ENCODE measurements around the gene GPRC5B. TPM values are rescaled to one million over a fixed set of nuclear protein-coding genes. Genes with fewer than 3 reads are reported as not detected.

GPRC5B gene
- total RNA-seq, 1 donor, result 2.5 TPM

DNA sequence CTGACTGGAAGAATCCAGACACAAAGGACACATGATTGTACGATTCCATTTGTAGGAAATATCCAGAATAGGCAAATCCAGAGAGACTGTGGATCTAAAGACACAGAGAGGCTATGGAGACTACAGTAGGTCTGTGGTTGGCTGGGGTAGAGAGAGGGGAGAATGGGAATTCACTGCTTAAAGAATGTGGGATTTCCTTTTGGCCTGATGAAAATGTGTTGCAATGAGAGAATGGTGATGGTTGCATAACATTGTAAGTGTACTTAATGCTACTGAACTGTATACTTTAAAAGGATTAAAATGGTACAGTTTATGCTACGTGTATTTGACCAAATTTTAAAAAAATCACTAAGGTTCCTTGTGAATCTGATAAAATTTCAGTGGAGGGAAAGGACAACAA lies 62.1 kb downstream of the GPRC5B start:
- Histone ChIP-seq H3K9me3 (ENCODE audit: low read depth, low read length) (no peaks in the 10 kb centered on the region), H3K27me3 (ENCODE audit: insufficient read depth, low read length) (no peaks in the 10 kb centered on the region), H3K4me1 (ENCODE audit: insufficient read depth, low read length) (no peaks in the 10 kb centered on the region), H3K79me2 (ENCODE audit: insufficient read depth, low read length) (no peaks in the 10 kb centered on the region), H3K27ac (ENCODE audit: low read depth, low read length) (no peak overlapping the region), H3K4me2 (ENCODE audit: insufficient read depth, low read length) (no peak overlapping the region), H3K4me3 (ENCODE audit: insufficient read depth, low read length) (no peak overlapping the region), H3K36me3 (ENCODE audit: insufficient read depth, low read length) (no peaks in the 10 kb centered on the region), H2AFZ (ENCODE audit: low read length) (no peak overlapping the region), H4K20me1 (ENCODE audit: insufficient read depth, low read length) (no peaks in the 10 kb centered on the region)
- no peak for DNase-seq (ENCODE audit: insufficient read length, low spot score, missing footprints)
- TF ChIP-seq, protein P1, sequence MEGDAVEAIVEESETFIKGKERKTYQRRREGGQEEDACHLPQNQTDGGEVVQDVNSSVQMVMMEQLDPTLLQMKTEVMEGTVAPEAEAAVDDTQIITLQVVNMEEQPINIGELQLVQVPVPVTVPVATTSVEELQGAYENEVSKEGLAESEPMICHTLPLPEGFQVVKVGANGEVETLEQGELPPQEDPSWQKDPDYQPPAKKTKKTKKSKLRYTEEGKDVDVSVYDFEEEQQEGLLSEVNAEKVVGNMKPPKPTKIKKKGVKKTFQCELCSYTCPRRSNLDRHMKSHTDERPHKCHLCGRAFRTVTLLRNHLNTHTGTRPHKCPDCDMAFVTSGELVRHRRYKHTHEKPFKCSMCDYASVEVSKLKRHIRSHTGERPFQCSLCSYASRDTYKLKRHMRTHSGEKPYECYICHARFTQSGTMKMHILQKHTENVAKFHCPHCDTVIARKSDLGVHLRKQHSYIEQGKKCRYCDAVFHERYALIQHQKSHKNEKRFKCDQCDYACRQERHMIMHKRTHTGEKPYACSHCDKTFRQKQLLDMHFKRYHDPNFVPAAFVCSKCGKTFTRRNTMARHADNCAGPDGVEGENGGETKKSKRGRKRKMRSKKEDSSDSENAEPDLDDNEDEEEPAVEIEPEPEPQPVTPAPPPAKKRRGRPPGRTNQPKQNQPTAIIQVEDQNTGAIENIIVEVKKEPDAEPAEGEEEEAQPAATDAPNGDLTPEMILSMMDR (IDR thresholded peaks at IDR 0.05; ENCODE audit: extremely low read depth, low read depth, low read length), result no peak

DNA sequence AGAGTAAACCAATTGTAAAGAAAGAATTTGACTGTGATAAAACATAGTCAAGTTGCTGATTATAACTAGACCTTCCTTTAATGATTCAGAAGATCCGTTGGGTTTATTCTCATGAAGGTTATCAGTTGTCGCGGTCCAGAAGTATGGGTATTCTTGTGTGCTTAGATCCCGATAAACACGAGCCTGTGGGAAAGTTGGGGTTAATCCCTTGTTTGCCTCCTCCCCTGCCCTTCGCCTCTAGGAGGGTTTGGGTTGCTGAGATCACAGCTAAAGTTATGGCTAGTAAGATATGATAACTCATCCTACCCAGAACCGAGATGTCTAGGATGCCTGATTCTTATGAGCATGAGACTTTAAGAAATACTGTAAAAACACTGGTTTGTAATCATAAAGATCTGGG lies 66.8 kb downstream of the GPRC5B start:
- no peaks in the 10 kb centered on the region for H3K9me3 ChIP-seq (ENCODE audit: low read depth, low read length)
- no peak overlapping the region for H3K4me3 ChIP-seq (ENCODE audit: insufficient read depth, low read length)
- H2AFZ ChIP-seq (ENCODE audit: low read length), result no peak overlapping the region
- H3K27me3 ChIP-seq (ENCODE audit: insufficient read depth, low read length), result no peaks in the 10 kb centered on the region
- TF ChIP-seq, protein P1 (IDR thresholded peaks at IDR 0.05; ENCODE audit: extremely low read depth, low read depth, low read length), result no peak
- H3K27ac ChIP-seq (ENCODE audit: low read depth, low read length), result no peak overlapping the region
- no peaks in the 10 kb centered on the region for H3K79me2 ChIP-seq (ENCODE audit: insufficient read depth, low read length)
- no peaks in the 10 kb centered on the region for H4K20me1 ChIP-seq (ENCODE audit: insufficient read depth, low read length)
- peak; percentile 34 for DNase-seq (ENCODE audit: insufficient read length, low spot score, missing footprints)
- no peak overlapping the region for H3K4me2 ChIP-seq (ENCODE audit: insufficient read depth, low read length)
- H3K36me3 ChIP-seq (ENCODE audit: insufficient read depth, low read length), result no peaks in the 10 kb centered on the region
- H3K4me1 ChIP-seq (ENCODE audit: insufficient read depth, low read length), result no peaks in the 10 kb centered on the region

DNA sequence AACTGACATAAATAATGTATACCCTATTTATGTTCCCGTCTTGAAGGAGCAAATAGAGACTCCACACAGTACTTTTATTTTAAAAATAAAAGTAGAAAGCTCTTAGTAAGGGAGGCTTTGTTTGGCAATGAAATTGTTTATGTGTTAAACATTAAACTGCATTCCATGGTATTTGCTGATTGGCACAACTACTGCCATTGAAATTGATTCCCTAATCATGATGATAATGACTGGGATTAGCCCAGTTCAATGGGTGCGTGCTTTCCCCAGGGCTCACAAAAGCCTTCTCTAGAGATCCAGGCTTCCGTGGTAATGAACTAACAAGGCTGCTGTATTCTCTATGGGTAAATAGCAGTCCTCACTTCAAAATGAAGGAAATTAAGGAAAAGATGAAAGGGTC lies 67.5 kb downstream of the GPRC5B start:
- H3K27ac ChIP-seq (ENCODE audit: low read depth, low read length), result no peak overlapping the region
- H3K4me1 ChIP-seq (ENCODE audit: insufficient read depth, low read length), result no peaks in the 10 kb centered on the region
- no peaks in the 10 kb centered on the region for H4K20me1 ChIP-seq (ENCODE audit: insufficient read depth, low read length)
- TF ChIP-seq, protein P1 (IDR thresholded peaks at IDR 0.05; ENCODE audit: extremely low read depth, low read depth, low read length), result no peak
- H3K4me3 ChIP-seq (ENCODE audit: insufficient read depth, low read length), result no peak overlapping the region
- H3K9me3 ChIP-seq (ENCODE audit: low read depth, low read length), result no peaks in the 10 kb centered on the region
- no peak overlapping the region for H3K4me2 ChIP-seq (ENCODE audit: insufficient read depth, low read length)
- no peaks in the 10 kb centered on the region for H3K27me3 ChIP-seq (ENCODE audit: insufficient read depth, low read length)
- no peaks in the 10 kb centered on the region for H3K36me3 ChIP-seq (ENCODE audit: insufficient read depth, low read length)
- no peak for DNase-seq (ENCODE audit: insufficient read length, low spot score, missing footprints)
- no peak overlapping the region for H2AFZ ChIP-seq (ENCODE audit: low read length)
- no peaks in the 10 kb centered on the region for H3K79me2 ChIP-seq (ENCODE audit: insufficient read depth, low read length)

DNA sequence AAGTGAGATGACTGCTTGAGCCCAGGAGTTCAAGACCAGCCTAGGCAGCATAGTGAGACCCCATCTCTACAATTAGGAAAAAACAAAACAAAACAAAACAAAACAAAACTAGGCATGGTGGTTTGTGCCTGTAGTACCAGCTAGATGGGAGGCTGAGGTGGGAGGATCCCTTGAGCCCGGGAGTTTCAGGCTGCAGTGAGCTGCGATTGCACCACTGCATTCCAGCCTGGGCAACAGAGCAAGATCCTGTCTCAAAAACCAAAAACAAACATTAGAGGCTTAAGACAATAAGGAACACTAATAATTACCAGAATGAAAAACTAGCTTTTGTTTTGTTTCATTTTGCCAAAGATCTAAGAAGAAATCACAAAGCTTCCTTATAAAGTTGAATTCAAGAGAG lies 69.2 kb downstream of the GPRC5B start:
- Histone ChIP-seq H2AFZ (ENCODE audit: low read length) (no peak overlapping the region), H3K27ac (ENCODE audit: low read depth, low read length) (no peak overlapping the region), H3K79me2 (ENCODE audit: insufficient read depth, low read length) (no peaks in the 10 kb centered on the region), H3K36me3 (ENCODE audit: insufficient read depth, low read length) (no peaks in the 10 kb centered on the region), H3K9me3 (ENCODE audit: low read depth, low read length) (no peaks in the 10 kb centered on the region), H3K27me3 (ENCODE audit: insufficient read depth, low read length) (no peaks in the 10 kb centered on the region), H3K4me2 (ENCODE audit: insufficient read depth, low read length) (no peak overlapping the region), H3K4me3 (ENCODE audit: insufficient read depth, low read length) (no peak overlapping the region), H4K20me1 (ENCODE audit: insufficient read depth, low read length) (no peaks in the 10 kb centered on the region), H3K4me1 (ENCODE audit: insufficient read depth, low read length) (peaks cover 8% of the 10 kb centered on the region)
- TF ChIP-seq, protein P1 (IDR thresholded peaks at IDR 0.05; ENCODE audit: extremely low read depth, low read depth, low read length), result no peak
- no peak for DNase-seq (ENCODE audit: insufficient read length, low spot score, missing footprints)

Data from osteoblast (primary cell).